ENCODE data around the gene AXDND1. TPM values are rescaled to one million over a fixed set of nuclear protein-coding genes. Genes with fewer than 3 reads are reported as not detected.

AXDND1 gene
- total RNA-seq, 4 donors from 2014 or later, result not detected

DNA sequence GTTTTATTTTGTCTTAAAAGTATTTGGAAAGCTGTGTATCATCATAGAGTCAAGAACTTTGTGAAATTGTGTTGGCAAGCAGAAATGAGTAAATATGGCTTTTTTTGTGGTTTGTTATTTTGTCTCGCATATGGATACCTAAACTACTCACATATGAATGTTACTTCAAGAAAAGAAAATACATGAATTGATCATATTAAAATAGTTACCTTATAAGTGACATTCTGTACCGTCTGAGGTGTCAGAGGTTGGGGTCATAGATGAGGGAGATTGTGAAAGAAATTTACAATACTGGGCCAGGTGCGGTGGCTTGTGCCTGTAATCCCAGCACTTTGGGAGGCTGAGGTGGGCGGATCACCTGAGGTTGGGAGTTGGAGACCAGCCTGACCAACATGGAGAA, 31.3 kb upstream of the AXDND1 start:
- H3K27ac ChIP-seq, result no peak overlapping the region
- ATAC-seq (no peak), DNase-seq (no peak)
- H3K27me3 ChIP-seq, result no peaks in the 10 kb centered on the region
- H3K36me3 ChIP-seq, result no peaks in the 10 kb centered on the region
- no peaks in the 10 kb centered on the region for H3K4me1 ChIP-seq
- intact Hi-C loops (cut with DNase I; ENCODE audit: low total_unique reads) (no loop called here), in situ Hi-C loops (cut with MboI; ENCODE audit: low sequenced_read_pairs in 4 of 4) (no loop called here)
- no peak overlapping the region for H3K4me3 ChIP-seq
- H3K9me3 ChIP-seq, result no peaks in the 10 kb centered on the region
- no peak for TF ChIP-seq POLR2A (IDR thresholded peaks at IDR 0.05)
- TF ChIP-seq, protein P1, sequence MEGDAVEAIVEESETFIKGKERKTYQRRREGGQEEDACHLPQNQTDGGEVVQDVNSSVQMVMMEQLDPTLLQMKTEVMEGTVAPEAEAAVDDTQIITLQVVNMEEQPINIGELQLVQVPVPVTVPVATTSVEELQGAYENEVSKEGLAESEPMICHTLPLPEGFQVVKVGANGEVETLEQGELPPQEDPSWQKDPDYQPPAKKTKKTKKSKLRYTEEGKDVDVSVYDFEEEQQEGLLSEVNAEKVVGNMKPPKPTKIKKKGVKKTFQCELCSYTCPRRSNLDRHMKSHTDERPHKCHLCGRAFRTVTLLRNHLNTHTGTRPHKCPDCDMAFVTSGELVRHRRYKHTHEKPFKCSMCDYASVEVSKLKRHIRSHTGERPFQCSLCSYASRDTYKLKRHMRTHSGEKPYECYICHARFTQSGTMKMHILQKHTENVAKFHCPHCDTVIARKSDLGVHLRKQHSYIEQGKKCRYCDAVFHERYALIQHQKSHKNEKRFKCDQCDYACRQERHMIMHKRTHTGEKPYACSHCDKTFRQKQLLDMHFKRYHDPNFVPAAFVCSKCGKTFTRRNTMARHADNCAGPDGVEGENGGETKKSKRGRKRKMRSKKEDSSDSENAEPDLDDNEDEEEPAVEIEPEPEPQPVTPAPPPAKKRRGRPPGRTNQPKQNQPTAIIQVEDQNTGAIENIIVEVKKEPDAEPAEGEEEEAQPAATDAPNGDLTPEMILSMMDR (IDR thresholded peaks at IDR 0.05 in 4 of 5, conservative IDR thresholded peaks at IDR 0.05 in 1 of 5), result no peak

DNA sequence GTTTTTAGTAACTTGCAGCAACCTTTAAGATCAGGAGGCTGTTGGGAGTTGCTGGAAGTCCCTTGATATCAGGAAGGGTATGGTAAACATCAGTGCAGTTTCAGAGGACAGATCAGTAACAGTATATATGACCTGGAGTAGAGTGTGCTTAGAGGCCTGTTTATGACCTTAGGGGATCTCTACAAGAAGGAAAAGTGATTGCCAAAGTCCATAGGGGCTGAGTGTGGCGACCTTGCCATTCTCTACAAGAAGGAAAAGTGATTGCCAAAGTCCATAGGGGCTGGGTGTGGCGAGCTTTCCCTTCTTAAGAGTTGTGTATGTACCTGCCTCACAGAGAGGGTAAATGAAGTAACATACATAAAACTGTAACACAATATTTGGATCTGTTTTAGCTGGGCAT, 28.5 kb upstream of the AXDND1 start:
- intact Hi-C loops (cut with DNase I; ENCODE audit: low total_unique reads), result no loop called here
- DNase-seq, result no peak
- no peak for ATAC-seq
- Histone ChIP-seq H3K4me1 (no peaks in the 10 kb centered on the region), H3K4me3 (no peak overlapping the region), H3K27me3 (no peaks in the 10 kb centered on the region), H3K9me3 (no peaks in the 10 kb centered on the region), H3K36me3 (peaks cover 0 to 4% of the 10 kb centered on the region in 2 donors), H3K27ac (no peak overlapping the region)
- TF ChIP-seq, protein P1 (IDR thresholded peaks at IDR 0.05 in 4 of 5, conservative IDR thresholded peaks at IDR 0.05 in 1 of 5), result no peak
- TF ChIP-seq POLR2A (IDR thresholded peaks at IDR 0.05), result no peak
- in situ Hi-C loops (cut with MboI; ENCODE audit: low sequenced_read_pairs in 4 of 4), result no loop called here

DNA sequence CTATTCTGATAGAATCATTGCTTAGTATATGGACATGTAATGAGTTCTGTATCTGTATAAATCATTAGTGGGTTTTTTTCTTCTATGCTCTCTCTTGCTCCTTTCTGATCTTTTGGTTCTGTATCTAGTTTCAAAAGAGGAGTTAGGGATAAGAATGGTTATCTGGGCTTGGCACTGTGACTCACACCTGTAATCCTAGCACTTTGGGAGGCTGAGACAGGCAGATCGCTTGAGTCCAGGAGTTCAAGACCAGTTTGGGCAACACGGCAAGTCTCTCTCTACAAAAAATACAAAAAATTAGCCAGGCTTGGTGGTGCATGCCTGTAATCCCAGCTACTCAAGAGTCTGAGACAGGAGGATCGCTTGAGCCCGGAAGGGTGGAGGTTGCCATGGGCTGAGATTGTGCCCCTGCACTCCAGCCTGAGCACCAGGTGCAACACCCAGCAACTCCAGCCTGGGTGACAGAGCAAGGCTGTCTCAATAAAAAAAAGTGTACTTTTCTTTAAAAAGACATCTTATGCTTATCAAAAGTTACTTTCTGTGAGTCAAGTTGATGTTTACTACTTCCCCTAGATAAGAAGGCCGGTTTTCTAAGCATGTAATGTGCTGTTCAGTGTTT, 27.7 kb upstream of the AXDND1 start:
- ATAC-seq (no peak), DNase-seq (no peak)
- no peak overlapping the region for H3K4me3 ChIP-seq
- H3K9me3 ChIP-seq, result no peaks in the 10 kb centered on the region
- peaks cover 0 to 12% of the 10 kb centered on the region in 2 donors for H3K36me3 ChIP-seq
- no peaks in the 10 kb centered on the region for H3K4me1 ChIP-seq
- intact Hi-C loops (cut with DNase I; ENCODE audit: low total_unique reads) (no loop called here), in situ Hi-C loops (cut with MboI; ENCODE audit: low sequenced_read_pairs in 4 of 4) (no loop called here)
- H3K27me3 ChIP-seq, result no peaks in the 10 kb centered on the region
- TF ChIP-seq POLR2A (IDR thresholded peaks at IDR 0.05), result no peak
- TF ChIP-seq, protein P1 (IDR thresholded peaks at IDR 0.05 in 4 of 5, conservative IDR thresholded peaks at IDR 0.05 in 1 of 5), result no peak
- H3K27ac ChIP-seq, result no peak overlapping the region

DNA sequence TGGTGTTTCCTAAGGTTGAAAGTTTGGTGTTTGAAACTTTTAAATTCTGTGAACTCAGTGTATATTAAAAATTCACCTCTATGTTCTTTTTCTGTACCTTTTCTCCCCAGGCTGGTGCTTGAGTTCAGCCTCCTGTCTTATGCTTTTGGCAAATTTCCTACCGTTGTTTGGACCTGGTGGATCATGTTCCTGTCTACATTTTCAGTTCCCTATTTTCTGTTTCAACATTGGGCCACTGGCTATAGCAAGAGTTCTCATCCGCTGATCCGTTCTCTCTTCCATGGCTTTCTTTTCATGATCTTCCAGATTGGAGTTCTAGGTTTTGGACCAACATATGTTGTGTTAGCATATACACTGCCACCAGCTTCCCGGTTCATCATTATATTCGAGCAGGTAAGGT, 24.9 kb upstream of the AXDND1 start:
- intact Hi-C loops (cut with DNase I; ENCODE audit: low total_unique reads), result no loop called here
- H3K27ac ChIP-seq, result no peak overlapping the region
- no peaks in the 10 kb centered on the region for H3K9me3 ChIP-seq
- no peaks in the 10 kb centered on the region for H3K4me1 ChIP-seq
- no peak overlapping the region for H3K4me3 ChIP-seq
- TF ChIP-seq, protein P1 (IDR thresholded peaks at IDR 0.05 in 4 of 5, conservative IDR thresholded peaks at IDR 0.05 in 1 of 5), result no peak
- no peak for TF ChIP-seq POLR2A (IDR thresholded peaks at IDR 0.05)
- H3K27me3 ChIP-seq, result no peaks in the 10 kb centered on the region
- in situ Hi-C loops (cut with MboI; ENCODE audit: low sequenced_read_pairs in 4 of 4), result no loop called here
- no peak for ATAC-seq
- DNase-seq, result no peak
- peaks cover 0 to 33% of the 10 kb centered on the region in 2 donors for H3K36me3 ChIP-seq

Measured in gastrocnemius medialis (tissue), 4 donors.